NCI-H1105 treated with DMSO at 0.1 percent for 48 hours (cell line): ENCODE results near the gene TOMM6.
"Not testable (repeated sequence)": the region's sequence is repeated elsewhere in the genome, so short reads cannot be mapped to it uniquely, and the experiment has no call there.

Experiments used
- DNase-seq: peaks from one replicate; lab custom pipeline; 2025; lab: John Stamatoyannopoulos, UW

The TOMM6 gene

DNA sequence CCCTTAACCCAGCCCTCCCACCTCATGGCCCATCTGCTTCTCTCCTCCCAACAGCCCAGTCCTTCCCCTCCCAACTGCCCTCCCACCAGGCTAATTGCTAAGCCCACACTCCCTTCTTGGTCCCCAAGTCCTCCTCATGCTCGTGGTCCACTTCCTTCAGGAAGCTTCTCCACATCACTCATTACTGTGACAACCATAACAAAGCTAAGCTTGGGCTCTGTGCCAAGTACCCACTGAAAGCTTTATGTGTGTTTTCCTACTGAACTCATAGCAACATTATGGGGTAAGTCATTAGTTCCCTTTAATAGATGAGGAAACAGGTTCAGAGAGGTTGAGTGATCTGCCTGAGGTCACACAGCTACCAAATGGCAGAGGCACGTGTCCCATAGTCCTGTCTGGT lies 24.0 kb upstream of the TOMM6 start:
- no peak for DNase-seq

GRCh38 chr6:41766043-41766664 lies 21.3 kb upstream of the TOMM6 start:
- not testable (repeated sequence) for DNase-seq

DNA sequence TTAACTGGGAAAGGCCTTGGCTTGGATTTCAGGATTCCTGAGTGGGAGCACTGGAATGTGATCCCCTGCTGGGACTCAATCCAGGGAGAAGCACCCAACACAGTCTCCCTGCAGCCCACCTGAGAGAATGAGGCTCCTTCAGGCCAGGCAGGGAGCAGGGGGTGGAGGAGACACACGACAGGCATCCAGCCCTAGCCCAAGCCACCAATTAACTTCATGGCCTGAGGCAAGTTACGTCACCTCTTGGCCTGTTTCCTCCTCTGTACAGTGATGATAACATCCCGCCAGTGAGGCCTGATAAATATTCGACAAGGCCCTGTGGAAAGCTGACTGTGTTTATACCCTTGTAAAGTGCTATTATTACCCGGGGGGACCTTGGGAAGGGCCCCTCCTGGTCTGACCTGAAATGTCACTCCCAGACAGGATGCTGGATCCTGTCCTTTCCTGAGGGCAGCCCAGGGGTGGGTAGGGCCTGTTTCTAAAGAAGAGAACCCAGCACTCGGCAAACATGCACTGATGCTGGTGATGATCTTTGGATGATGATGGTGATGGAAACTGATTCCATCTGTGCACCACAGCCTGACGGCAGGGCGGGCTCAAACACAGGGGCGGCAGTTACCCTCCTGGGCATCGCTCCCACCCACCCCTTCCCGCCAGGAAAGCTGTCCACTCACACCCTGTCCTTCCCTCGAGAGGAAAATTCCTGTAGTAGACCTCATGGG lies 20.2 kb upstream of the TOMM6 start:
- DNase-seq = no peak

GRCh38 chr6:41768545-41769308 lies 18.8 kb upstream of the TOMM6 start:
- DNase-seq = no peak

DNA sequence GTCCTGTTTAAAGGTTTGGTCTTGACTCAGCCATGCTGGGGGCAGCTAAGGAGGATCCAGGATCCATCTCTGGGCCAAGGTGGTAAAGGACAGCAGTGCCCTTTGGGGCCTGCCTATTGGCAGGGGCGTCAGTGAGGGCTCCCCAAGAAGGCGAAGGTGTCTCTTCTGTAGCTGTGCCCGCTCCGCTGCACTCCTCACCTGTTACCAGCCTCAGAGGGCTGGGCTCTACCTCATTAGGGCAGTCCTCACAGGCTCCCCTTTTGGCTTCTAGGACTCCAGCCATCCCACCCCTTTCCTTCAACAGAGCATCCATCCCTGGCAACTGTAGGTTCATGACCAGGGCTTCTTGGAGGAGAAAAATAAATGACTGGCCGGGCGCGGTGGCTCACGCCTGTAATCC lies 18.1 kb upstream of the TOMM6 start:
- no peak for DNase-seq

DNA sequence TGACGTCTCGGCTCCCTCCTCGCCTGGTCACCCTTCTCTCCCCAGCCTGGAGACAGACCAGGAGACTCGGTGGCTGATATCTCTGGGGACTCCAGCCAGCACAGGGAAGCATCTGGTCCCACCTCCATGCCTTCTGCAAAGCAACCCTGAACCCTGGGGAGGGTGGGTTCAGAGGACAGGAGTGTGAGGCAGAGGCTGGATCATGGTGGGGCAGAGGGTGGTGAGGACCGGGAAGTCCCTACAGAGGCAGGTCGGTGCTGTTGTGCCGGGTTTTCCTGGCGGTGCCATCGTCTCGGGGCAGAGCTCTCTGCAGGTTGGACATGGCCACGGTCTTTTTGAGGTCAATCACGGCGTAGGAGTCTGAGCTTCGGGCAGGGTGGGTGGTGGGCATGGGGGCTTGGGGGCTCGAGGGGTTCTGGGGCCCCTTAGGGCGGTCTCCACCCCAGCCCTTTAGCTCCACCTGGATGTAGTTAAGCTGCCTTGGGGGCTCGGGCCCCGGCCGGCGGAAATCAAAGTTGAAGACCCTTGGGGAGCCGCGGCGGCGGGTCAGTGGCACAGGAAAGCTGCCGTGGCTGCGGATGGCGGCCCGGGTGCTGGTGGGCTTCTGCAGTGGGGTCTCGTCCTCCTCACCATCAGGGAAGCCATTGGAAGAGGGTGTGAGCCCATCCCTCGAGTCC lies 17.0 kb upstream of the TOMM6 start:
- DNase-seq = no peak

- no peak for DNase-seq
Observed at GRCh38 chr6:41771058-41771983, 16.2 kb upstream of the TOMM6 start.

GRCh38 chr6:41774841-41775240 lies 12.7 kb upstream of the TOMM6 start:
- no peak for DNase-seq

GRCh38 chr6:41775293-41775882 lies 12.1 kb upstream of the TOMM6 start:
- DNase-seq = no peak

DNA sequence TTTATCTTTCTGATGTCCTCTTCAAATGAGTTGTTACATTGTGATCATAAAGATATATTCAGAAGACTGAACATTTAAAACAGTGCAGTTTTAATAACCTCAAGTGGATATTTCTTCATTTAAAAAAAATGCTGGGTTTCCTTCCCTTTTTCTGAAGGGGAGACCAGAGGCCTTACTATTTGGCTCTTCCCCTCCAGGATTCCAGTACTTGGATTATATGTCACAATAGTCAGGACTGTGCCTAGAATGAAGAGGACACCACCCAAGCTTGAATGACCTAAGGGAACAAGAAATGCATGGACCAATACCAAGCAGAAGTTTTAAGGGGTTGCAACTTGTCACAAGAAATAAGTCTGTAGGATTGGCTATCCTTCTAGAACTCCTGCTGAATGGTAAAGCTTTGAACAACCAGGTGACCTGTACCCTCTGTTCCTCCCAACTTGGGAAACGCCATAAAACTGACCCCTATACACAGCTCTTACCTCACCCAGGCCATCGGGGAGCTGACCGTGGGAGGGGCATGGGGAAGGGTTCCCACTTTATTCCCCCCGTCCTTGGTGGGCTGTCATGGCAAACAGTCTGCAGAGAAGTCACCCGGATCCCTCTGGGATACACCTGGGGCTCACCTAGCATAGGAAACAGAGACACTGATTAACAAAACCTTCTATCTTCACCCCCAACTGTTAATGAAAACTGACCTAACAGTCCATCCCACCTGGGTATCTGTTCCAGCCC lies 9.8 kb upstream of the TOMM6 start:
- no peak for DNase-seq

- no peak for DNase-seq
Observed at GRCh38 chr6:41778895-41779294, 8.6 kb upstream of the TOMM6 start.

DNA sequence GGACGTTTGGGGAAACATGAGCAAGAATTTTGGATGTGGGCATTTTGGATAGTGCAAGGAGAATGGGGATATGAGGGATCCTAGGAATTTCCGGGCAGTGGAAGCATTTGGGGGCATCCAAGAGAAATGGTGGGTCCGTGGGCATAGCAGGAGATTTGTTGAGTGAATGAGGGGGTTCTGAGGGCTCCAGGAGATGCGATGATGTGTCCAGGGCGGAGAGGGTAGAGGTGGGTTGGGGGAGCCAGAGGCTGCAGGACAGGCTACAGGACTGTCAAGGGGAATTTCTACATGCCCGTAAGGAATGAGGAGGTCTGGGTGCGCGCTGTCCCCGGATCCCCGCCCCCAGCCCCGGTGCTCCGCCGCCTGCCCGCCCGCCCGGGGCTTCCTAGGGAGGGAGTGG lies 8.2 kb upstream of the TOMM6 start:
- no peak for DNase-seq

DNA sequence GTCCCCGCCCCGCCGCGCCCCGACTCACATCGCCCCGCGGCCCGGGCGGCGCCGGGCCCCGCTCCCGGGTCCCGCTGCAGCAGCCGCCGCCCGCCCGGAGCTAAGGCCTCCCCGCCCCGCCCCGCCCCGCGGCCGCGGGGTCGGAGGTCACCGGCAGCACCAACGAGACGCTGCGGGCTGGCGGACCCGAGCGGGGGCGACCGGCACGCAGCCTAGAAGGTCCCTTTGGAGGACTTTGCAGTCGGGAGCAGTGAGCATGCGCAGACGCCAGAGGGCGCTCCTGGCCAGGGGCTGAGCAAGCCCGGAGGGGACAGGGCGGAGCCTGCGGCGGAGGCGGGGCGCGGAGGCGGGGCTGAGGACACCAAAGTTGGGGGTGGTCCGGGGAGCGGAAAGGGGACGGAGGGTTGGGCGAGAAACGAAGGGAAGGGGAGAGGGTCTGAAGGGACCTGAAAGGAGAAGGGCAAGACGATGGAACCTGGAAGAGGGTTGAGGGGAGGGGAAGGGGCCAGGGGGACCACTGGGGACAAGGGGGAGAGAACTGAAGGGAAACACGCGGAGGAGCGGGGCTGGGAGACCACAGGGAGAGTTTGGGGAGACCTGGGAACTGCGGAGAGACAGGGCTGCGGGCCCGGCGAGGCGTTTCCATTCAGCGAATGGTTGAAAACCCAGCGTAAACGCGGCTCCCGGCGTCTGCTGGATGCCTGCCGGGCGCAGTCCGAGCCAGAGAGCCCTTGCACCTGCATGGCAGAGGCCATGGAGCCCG lies 7.5 kb upstream of the TOMM6 start, which contains the start of gene FRS3:
Gene FRS3 (minus strand): TSS at position 113 of the 763 bp plus-strand sequence. CDS start 2,913 bp downstream, outside the sequence.
- peak; percentile 89 for DNase-seq

- DNase-seq = peak; percentile 31
Observed at GRCh38 chr6:41780551-41781365, 6.7 kb upstream of the TOMM6 start, which contains the start of gene PRICKLE4. Gene PRICKLE4, plus strand, starts transcription at chr6:41780782. Its CDS starts 2,692 bp downstream, at chr6:41783474.

- no peak for DNase-seq
Observed at GRCh38 chr6:41781366-41781730, 6.1 kb upstream of the TOMM6 start.

GRCh38 chr6:41783106-41783780 lies 4.3 kb upstream of the TOMM6 start:
- no peak for DNase-seq

DNA sequence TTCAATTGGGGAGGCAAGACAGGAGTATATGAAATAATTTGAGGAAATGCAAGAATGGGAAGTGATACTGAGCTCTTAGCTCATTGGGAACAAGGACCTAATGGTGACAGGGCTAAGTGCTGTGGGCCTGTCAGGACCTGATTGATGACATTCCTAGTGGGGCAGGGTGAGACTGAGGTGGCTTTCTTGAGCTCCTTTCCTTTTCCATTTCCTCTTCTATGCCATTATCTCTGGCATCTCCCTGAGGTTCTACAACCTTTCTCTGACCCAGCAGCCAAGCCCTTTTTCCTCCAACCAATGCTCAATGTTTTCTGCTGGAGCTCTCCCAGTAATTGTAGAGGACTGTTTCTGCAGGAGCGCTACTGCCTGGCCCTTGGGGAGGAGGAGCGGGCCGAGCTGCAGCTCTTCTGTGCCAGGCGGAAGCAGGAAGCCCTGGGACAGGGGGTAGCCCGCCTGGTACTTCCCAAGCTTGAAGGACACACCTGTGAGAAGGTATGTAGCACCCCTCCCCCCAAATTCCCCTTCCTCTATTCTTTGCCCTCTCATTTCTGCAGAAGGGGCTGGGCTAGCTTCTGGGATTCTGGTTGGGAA lies 2.8 kb upstream of the TOMM6 start:
- no peak for DNase-seq

GRCh38 chr6:41785254-41785653 lies 2.2 kb upstream of the TOMM6 start:
- no peak for DNase-seq
